Epithelial cell of proximal tubule (primary cell): Measurements from ENCODE around the gene MRPL52. TPM values are rescaled to one million over a fixed set of nuclear protein-coding genes. Genes with fewer than 3 reads are reported as not detected.
A peak's percentile ranks its signal among the peaks of the same experiment; 100 is the strongest.
"Not testable (repeated sequence)": the region's sequence is repeated elsewhere in the genome, so short reads cannot be mapped to it uniquely, and the experiment has no call there.

Experiments
- DNase-seq: peaks from one replicate; pipeline ENCODE4 v3.0.0-alpha.2; 2011; ENCODE audit warnings: low read depth
- H3K4me3 ChIP-seq: 2 replicates; pipeline ENCODE4 v1.5.1; 2011; ENCODE audit warnings: low read depth, mild to moderate bottlenecking, low read length
- CTCF ChIP-seq: conservative IDR thresholded peaks from 2 replicates; pipeline ENCODE4 v1.5.1; 2012; ENCODE audit warnings: low read depth, mild to moderate bottlenecking, low read length
- total RNA-seq: library from RNA; depleted of rRNA; stranded (reverse); fragments of >200 nt; gene quantifications from 2 replicates; pipeline ENCODE4 v1.2.3, GENCODE V29; 2015

Gene MRPL52
- total RNA-seq, 1 donor from 2014 or later = 224 TPM

GRCh38 chr14:22792158-22792557, 37.5 kb upstream of the MRPL52 start:
- DNase-seq = no peak
- no peak for TF ChIP-seq CTCF
- H3K4me3 ChIP-seq = no peak overlapping the region

GRCh38 chr14:22793550-22793949, 36.1 kb upstream of the MRPL52 start:
- not testable (repeated sequence) for H3K4me3 ChIP-seq, DNase-seq

GRCh38 chr14:22793976-22794375, 35.7 kb upstream of the MRPL52 start:
- H3K4me3 ChIP-seq = peak overlapping the region; percentile 15
- TF ChIP-seq CTCF = no peak
- no peak for DNase-seq

GRCh38 chr14:22794551-22794951, 35.1 kb upstream of the MRPL52 start:
- H3K4me3 ChIP-seq = peak overlapping the region; percentile 15
- peak; percentile 56 for DNase-seq
- no peak for TF ChIP-seq CTCF

- H3K4me3 ChIP-seq = no peak overlapping the region
- DNase-seq = no peak
- no peak for TF ChIP-seq CTCF
Measured at GRCh38 chr14:22796087-22796707, 33.5 kb upstream of the MRPL52 start.

GRCh38 chr14:22797017-22797917, 32.4 kb upstream of the MRPL52 start:
- no peak overlapping the region for H3K4me3 ChIP-seq
- DNase-seq = no peak
- no peak for TF ChIP-seq CTCF

GRCh38 chr14:22798528-22798927, 31.2 kb upstream of the MRPL52 start:
- H3K4me3 ChIP-seq = no peak overlapping the region
- no peak for TF ChIP-seq CTCF
- DNase-seq = no peak
